ENCODE data around the gene ZNF75A. TPM values are rescaled to one million over a fixed set of nuclear protein-coding genes. Genes with fewer than 3 reads are reported as not detected.

ZNF75A gene
- total RNA-seq (2012; rRNA removed) (15.4 and 17.8 TPM in 2 replicates), polyA plus RNA-seq (2012; rRNA removed) (9.2 and 14.6 TPM in 2 replicates), Bru-seq, nascent RNA (percentile 87 among the genes with signal in this experiment), BruChase-seq, experiment 1, labeled RNA remaining after a 6-hour chase (percentile 89 among the genes with signal in this experiment), BruChase-seq, experiment 2, labeled RNA remaining after a 2-hour chase (percentile 88 among the genes with signal in this experiment)
- polyA plus RNA-seq (2012; cell fraction: cytosol; rRNA removed): 2.7 and 3.8 TPM in 2 replicates
- 9.9 and 55.2 TPM in 2 replicates for polyA plus RNA-seq (2012; cell fraction: nucleus; rRNA removed; ENCODE audit: low replicate concordance)
- long read RNA-seq, partial matches to known transcripts: 4 of 23 reads
- long read RNA-seq, other reads (novel, unspliced or antisense): 14 of 23 reads

GRCh38 chr16:3305109-3306068 lies at the start of gene ZNF75A, which contains the start of gene TIGD7:
Gene ZNF75A (plus strand): TSS chr16:3305497. CDS start chr16:3308429, 2,932 bp downstream.
Gene TIGD7 (minus strand): TSS chr16:3305430. CDS start chr16:3300614, 4,816 bp downstream.
- H2BK120ac ChIP-seq (ENCODE audit: low read depth, low read length): peak within 1 kb of the TSS; percentile 65; the same call in 1 of the 2 replicates
- peak within 1 kb of the TSS; percentile 95 for H3K4ac ChIP-seq (ENCODE audit: low read depth, low read length)
- H3K36me3 ChIP-seq (ENCODE audit: control insufficient read depth, insufficient read depth, low read length): peaks cover 26% of the 10 kb centered on the region
- peak within 1 kb of the TSS; percentile 95 for H3K4me2 ChIP-seq (ENCODE audit: low read depth, low read length)
- dilution Hi-C loops (cut with HindIII; ENCODE audit: low sequenced_read_pairs, unreplicated experiment): no loop called here
- H2BK15ac ChIP-seq (ENCODE audit: low read depth, low read length): no peak within 1 kb of the TSS
- ATAC-seq (ENCODE audit: low read depth) (peak; percentile 98), DNase-seq (peak; percentile 88)
- no peaks in the 10 kb centered on the region for H3K9me1 ChIP-seq (ENCODE audit: insufficient read depth, low read length)
- CTCF ChIA-PET: no interaction called here
- H3K18ac ChIP-seq (ENCODE audit: low read depth, low read length): peak within 1 kb of the TSS; percentile 60; the same call in 1 of the 2 replicates
- in situ Hi-C loops (cut with MboI; ENCODE audit: low sequenced_read_pairs): no loop called here
- H3K79me1 ChIP-seq (ENCODE audit: low read depth in 1 of 2, low read length in 2 of 2): peaks cover 29 to 36% of the 10 kb centered on the region in 2 experiments
- H4K8ac ChIP-seq (ENCODE audit: low read depth in 2 of 2, low read length in 2 of 2): peak within 1 kb of the TSS; percentile 93 to 97
- intact Hi-C loops (cut with micrococcal nuclease): no loop called here
- peak within 1 kb of the TSS; percentile 100 for H2AFZ ChIP-seq (replicated peaks; ENCODE audit: low read length, poor library complexity)
- peak within 1 kb of the TSS; percentile 78 for H3K4me3 ChIP-seq (ENCODE audit: insufficient read depth, low read depth, low read length)
- H3K9me3 ChIP-seq (ENCODE audit: control insufficient read depth, insufficient read depth, low read length): peaks cover 47% of the 10 kb centered on the region
- H3K9ac ChIP-seq (ENCODE audit: low read depth, low read length): peak within 1 kb of the TSS; percentile 76
- H3K23ac ChIP-seq (ENCODE audit: low read depth, low read length): peak within 1 kb of the TSS; percentile 91; the same call in 1 of the 2 replicates
- WGBS, 2 experiments (ENCODE audit: extremely low coverage in 2 of 2, insufficient read length in 1 of 2): 3% methylated on average over 62 of the region's 103 CpGs; no CpG with 5 or more reads in 1 of the 2 experiments
- H3K27me3 ChIP-seq (ENCODE audit: control insufficient read depth, insufficient read depth, low read length): no peaks in the 10 kb centered on the region
- peak within 1 kb of the TSS; percentile 94 for H4K5ac ChIP-seq (ENCODE audit: low read depth, low read length)
- H3K14ac ChIP-seq (replicated peaks; ENCODE audit: low read depth, low read length): peak within 1 kb of the TSS; percentile 98
- POLR2A ChIA-PET (ENCODE audit: unreplicated experiment): interaction anchor here (0.6 kb wide), 1 partner anchor 97 kb away, joined by 15 read pairs; no protein-coding TSS in a partner anchor
- H2BK5ac ChIP-seq (ENCODE audit: low read depth, low read length, poor library complexity, severe bottlenecking): peak within 1 kb of the TSS; percentile 93
- peak within 1 kb of the TSS; percentile 25 for H2AK5ac ChIP-seq (ENCODE audit: low read depth, low read length)
- no peaks in the 10 kb centered on the region for H3K4me1 ChIP-seq (ENCODE audit: control insufficient read depth, insufficient read depth, low read length)
- peak within 1 kb of the TSS; percentile 58 for H3K56ac ChIP-seq (ENCODE audit: extremely low read depth, insufficient read depth, low read length)
- BruUV-seq (replicated peaks): no TSS peak
- H4K91ac ChIP-seq (ENCODE audit: insufficient read depth, low read depth, low read length): peak within 1 kb of the TSS; percentile 87
- H3K27ac ChIP-seq (ENCODE audit: insufficient read depth, low read length): peak within 1 kb of the TSS; percentile 92
- peak within 1 kb of the TSS; percentile 88 for H2AK9ac ChIP-seq (replicated peaks; ENCODE audit: low read depth, low read length, poor library complexity)
- no peaks in the 10 kb centered on the region for H4K20me1 ChIP-seq (ENCODE audit: insufficient read depth, low read length)
- H2BK20ac ChIP-seq (ENCODE audit: low read depth, low read length): no peak within 1 kb of the TSS
- TF ChIP-seq, protein P1, sequence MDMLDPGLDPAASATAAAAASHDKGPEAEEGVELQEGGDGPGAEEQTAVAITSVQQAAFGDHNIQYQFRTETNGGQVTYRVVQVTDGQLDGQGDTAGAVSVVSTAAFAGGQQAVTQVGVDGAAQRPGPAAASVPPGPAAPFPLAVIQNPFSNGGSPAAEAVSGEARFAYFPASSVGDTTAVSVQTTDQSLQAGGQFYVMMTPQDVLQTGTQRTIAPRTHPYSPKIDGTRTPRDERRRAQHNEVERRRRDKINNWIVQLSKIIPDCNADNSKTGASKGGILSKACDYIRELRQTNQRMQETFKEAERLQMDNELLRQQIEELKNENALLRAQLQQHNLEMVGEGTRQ (IDR thresholded peaks at IDR 0.05; ENCODE audit: low read depth, low read length): no peak
- TF ChIP-seq RAD21 (IDR thresholded peaks at IDR 0.05; ENCODE audit: low read length) (no peak), BHLHE40 (IDR thresholded peaks at IDR 0.05; ENCODE audit: low read depth, low read length) (no peak), RFX5 (IDR thresholded peaks at IDR 0.05; ENCODE audit: low read depth, low read length) (0 out of 2 replicates have a peak, but pooled peaks have one; percentile 11), CEBPB (IDR thresholded peaks at IDR 0.05; ENCODE audit: low read depth, low read length) (no peak), FOS (IDR thresholded peaks at IDR 0.05; ENCODE audit: low read depth, low read length) (no peak), SMC3 (IDR thresholded peaks at IDR 0.05; ENCODE audit: low read depth, low read length) (no peak), ELK1 (IDR thresholded peaks at IDR 0.05; ENCODE audit: borderline replicate concordance, low read depth, low read length) (no peak), POLR2A (IDR thresholded peaks at IDR 0.05; ENCODE audit: low read depth, low read length) (peak; percentile 89), MXI1 (IDR thresholded peaks at IDR 0.05; ENCODE audit: borderline replicate concordance, low read depth, low read length) (no peak; the same call in 1 of the 2 replicates)
- TF ChIP-seq, protein P2, sequence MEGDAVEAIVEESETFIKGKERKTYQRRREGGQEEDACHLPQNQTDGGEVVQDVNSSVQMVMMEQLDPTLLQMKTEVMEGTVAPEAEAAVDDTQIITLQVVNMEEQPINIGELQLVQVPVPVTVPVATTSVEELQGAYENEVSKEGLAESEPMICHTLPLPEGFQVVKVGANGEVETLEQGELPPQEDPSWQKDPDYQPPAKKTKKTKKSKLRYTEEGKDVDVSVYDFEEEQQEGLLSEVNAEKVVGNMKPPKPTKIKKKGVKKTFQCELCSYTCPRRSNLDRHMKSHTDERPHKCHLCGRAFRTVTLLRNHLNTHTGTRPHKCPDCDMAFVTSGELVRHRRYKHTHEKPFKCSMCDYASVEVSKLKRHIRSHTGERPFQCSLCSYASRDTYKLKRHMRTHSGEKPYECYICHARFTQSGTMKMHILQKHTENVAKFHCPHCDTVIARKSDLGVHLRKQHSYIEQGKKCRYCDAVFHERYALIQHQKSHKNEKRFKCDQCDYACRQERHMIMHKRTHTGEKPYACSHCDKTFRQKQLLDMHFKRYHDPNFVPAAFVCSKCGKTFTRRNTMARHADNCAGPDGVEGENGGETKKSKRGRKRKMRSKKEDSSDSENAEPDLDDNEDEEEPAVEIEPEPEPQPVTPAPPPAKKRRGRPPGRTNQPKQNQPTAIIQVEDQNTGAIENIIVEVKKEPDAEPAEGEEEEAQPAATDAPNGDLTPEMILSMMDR (conservative IDR thresholded peaks at IDR 0.05; ENCODE audit: low read depth, low read length): 0 out of 2 replicates have a peak, but pooled peaks have one; percentile 4

Data from IMR-90 (cell line).